HEK293 (cell line): ENCODE measurements around the gene ITPKC.

Experiments used
- KLF1 ChIP-seq: fragments of 450-650 bp; formaldehyde crosslinking; IDR thresholded peaks from 2 replicates; pipeline ENCODE4 v1.5.1; 2016; ENCODE audit warnings: missing biosample characterization, missing genetic modification characterization
- PRDM1 ChIP-seq: fragments of 450-650 bp; formaldehyde crosslinking; IDR thresholded peaks from 2 replicates; pipeline ENCODE4; 2016; ENCODE audit warnings: missing biosample characterization, missing genetic modification characterization
- PRDM2 ChIP-seq: fragments of 450-650 bp; formaldehyde crosslinking; IDR thresholded peaks from 2 replicates; pipeline ENCODE4 v1.5.1; 2016; ENCODE audit warnings: missing biosample characterization, missing genetic modification characterization, borderline replicate concordance
- YY1 ChIP-seq: fragments of 450-650 bp; formaldehyde crosslinking; IDR thresholded peaks from 2 replicates; pipeline ENCODE4 v1.5.1; 2018; ENCODE audit warnings: missing biosample characterization, missing genetic modification characterization
- ZBTB8A ChIP-seq: fragments of 450-650 bp; formaldehyde crosslinking; IDR thresholded peaks from 2 replicates; pipeline ENCODE4 v1.5.1; 2016; ENCODE audit warnings: missing biosample characterization, missing genetic modification characterization
- ZEB2 ChIP-seq: fragments of 450-650 bp; formaldehyde crosslinking; IDR thresholded peaks from 2 replicates; pipeline ENCODE4 v1.5.1; 2016; ENCODE audit warnings: missing biosample characterization, missing genetic modification characterization
- ZNF10 ChIP-seq: fragments of 450-650 bp; formaldehyde crosslinking; IDR thresholded peaks from 2 replicates; pipeline ENCODE4 v1.5.1; 2017; ENCODE audit warnings: missing biosample characterization, missing genetic modification characterization
- ZNF121 ChIP-seq: fragments of 450-650 bp; formaldehyde crosslinking; IDR thresholded peaks from 2 replicates; pipeline ENCODE4 v1.5.1; 2016; ENCODE audit warnings: missing biosample characterization, missing genetic modification characterization
- ZNF138 ChIP-seq: fragments of 450-650 bp; formaldehyde crosslinking; IDR thresholded peaks from 2 replicates; pipeline ENCODE4 v1.5.1; 2016; ENCODE audit warnings: missing biosample characterization, missing genetic modification characterization, borderline replicate concordance
- ZNF704 ChIP-seq: fragments of 450-650 bp; formaldehyde crosslinking; IDR thresholded peaks from 2 replicates; pipeline ENCODE4 v1.5.1; 2016; ENCODE audit warnings: missing biosample characterization, missing genetic modification characterization
- ZNF791 ChIP-seq: fragments of 450-650 bp; formaldehyde crosslinking; IDR thresholded peaks from 2 replicates; pipeline ENCODE4 v1.5.1; 2016; ENCODE audit warnings: missing biosample characterization, missing genetic modification characterization
- TF ChIP-seq, protein P1 (sequence below): fragments of 450-650 bp; formaldehyde crosslinking; IDR thresholded peaks from 2 replicates; pipeline ENCODE4 v1.5.1; 2016; ENCODE audit warnings: missing biosample characterization, missing genetic modification characterization, borderline replicate concordance
- TF ChIP-seq, protein P2 (sequence below): fragments of 450-650 bp; formaldehyde crosslinking; IDR thresholded peaks from 2 replicates; pipeline ENCODE4 v1.5.1; 2016; ENCODE audit warnings: missing biosample characterization, missing genetic modification characterization
- TF ChIP-seq, protein P3 (sequence below): fragments of 450-650 bp; formaldehyde crosslinking; IDR thresholded peaks from 2 replicates; pipeline ENCODE4 v1.5.1; 2016; ENCODE audit warnings: missing biosample characterization, missing genetic modification characterization, low read depth

DNA sequence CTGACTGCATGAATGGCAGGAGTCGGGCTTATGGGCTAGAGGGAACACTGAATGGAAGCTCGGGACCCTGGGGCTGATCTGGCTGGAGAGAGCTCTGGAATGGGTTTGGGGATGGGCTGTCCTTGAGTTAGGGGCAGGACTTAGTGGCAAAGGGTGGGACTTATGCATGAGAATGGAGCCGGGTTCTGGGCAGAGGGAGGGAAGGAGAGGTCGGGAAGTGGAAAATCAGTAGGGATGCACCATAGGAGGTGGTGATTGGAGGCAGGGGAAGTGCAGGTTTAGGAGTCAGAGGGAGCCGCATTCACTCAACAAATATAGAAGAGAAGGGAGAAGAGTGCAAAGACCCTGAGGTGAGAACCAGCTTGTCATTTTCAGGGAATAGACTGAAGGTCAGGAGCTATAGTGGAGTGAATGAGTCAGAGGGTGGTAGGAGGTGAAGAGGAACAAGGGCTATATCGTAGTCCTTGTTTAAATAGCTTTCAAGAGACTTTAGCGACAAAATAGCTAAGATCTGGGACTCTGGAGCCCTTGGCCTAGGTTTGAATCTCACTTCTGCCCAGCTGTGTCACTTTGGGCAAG is 61.9 kb downstream of the ITPKC start:
- TF ChIP-seq ZNF10 (tag by site-specific recombination) (no peak), ZNF121 (tag by site-specific recombination) (no peak; the same call in 1 of the 2 replicates), ZEB2 (no peak), ZNF791 (no peak), YY1 (tag by site-specific recombination) (no peak), PRDM1 (tag by site-specific recombination) (peak; percentile 15; the same call in 1 of the 2 replicates), KLF1 (tag by site-specific recombination) (no peak), ZBTB8A (tag by site-specific recombination) (no peak), ZNF138 (tag by site-specific recombination) (no peak), PRDM2 (tag by site-specific recombination) (no peak), ZNF704 (tag by site-specific recombination) (no peak)
- TF ChIP-seq, protein P1, sequence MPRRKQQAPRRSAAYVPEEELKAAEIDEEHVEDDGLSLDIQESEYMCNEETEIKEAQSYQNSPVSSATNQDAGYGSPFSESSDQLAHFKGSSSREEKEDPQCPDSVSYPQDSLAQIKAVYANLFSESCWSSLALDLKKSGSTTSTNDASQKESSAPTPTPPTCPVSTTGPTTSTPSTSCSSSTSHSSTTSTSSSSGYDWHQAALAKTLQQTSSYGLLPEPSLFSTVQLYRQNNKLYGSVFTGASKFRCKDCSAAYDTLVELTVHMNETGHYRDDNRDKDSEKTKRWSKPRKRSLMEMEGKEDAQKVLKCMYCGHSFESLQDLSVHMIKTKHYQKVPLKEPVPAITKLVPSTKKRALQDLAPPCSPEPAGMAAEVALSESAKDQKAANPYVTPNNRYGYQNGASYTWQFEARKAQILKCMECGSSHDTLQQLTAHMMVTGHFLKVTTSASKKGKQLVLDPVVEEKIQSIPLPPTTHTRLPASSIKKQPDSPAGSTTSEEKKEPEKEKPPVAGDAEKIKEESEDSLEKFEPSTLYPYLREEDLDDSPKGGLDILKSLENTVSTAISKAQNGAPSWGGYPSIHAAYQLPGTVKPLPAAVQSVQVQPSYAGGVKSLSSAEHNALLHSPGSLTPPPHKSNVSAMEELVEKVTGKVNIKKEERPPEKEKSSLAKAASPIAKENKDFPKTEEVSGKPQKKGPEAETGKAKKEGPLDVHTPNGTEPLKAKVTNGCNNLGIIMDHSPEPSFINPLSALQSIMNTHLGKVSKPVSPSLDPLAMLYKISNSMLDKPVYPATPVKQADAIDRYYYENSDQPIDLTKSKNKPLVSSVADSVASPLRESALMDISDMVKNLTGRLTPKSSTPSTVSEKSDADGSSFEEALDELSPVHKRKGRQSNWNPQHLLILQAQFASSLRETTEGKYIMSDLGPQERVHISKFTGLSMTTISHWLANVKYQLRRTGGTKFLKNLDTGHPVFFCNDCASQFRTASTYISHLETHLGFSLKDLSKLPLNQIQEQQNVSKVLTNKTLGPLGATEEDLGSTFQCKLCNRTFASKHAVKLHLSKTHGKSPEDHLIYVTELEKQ (tag by site-specific recombination) = no peak
- TF ChIP-seq, protein P2, sequence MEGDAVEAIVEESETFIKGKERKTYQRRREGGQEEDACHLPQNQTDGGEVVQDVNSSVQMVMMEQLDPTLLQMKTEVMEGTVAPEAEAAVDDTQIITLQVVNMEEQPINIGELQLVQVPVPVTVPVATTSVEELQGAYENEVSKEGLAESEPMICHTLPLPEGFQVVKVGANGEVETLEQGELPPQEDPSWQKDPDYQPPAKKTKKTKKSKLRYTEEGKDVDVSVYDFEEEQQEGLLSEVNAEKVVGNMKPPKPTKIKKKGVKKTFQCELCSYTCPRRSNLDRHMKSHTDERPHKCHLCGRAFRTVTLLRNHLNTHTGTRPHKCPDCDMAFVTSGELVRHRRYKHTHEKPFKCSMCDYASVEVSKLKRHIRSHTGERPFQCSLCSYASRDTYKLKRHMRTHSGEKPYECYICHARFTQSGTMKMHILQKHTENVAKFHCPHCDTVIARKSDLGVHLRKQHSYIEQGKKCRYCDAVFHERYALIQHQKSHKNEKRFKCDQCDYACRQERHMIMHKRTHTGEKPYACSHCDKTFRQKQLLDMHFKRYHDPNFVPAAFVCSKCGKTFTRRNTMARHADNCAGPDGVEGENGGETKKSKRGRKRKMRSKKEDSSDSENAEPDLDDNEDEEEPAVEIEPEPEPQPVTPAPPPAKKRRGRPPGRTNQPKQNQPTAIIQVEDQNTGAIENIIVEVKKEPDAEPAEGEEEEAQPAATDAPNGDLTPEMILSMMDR (tag by site-specific recombination) = no peak
- TF ChIP-seq, protein P3, sequence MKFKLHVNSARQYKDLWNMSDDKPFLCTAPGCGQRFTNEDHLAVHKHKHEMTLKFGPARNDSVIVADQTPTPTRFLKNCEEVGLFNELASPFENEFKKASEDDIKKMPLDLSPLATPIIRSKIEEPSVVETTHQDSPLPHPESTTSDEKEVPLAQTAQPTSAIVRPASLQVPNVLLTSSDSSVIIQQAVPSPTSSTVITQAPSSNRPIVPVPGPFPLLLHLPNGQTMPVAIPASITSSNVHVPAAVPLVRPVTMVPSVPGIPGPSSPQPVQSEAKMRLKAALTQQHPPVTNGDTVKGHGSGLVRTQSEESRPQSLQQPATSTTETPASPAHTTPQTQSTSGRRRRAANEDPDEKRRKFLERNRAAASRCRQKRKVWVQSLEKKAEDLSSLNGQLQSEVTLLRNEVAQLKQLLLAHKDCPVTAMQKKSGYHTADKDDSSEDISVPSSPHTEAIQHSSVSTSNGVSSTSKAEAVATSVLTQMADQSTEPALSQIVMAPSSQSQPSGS = no peak
